ENCODE results near the gene GRAMD1C.
"Not testable (repeated sequence)": the region's sequence is repeated elsewhere in the genome, so short reads cannot be mapped to it uniquely, and the experiment has no call there.

Gene GRAMD1C

GRCh38 chr3:113850391-113850790 lies 11.8 kb downstream of the GRAMD1C start:
- DNase-seq (ENCODE audit: low spot score), result not testable (repeated sequence)

GRCh38 chr3:113852506-113852905 lies 13.9 kb downstream of the GRAMD1C start:
- DNase-seq (ENCODE audit: low spot score), result no peak

GRCh38 chr3:113867506-113867905 lies 28.9 kb downstream of the GRAMD1C start:
- no peak for DNase-seq (ENCODE audit: low spot score)

- DNase-seq (ENCODE audit: low spot score), result no peak
Measured at GRCh38 chr3:113873293-113873692, 34.7 kb downstream of the GRAMD1C start.

- no peak for DNase-seq (ENCODE audit: low spot score)
Measured at GRCh38 chr3:113873814-113874526, 35.4 kb downstream of the GRAMD1C start.

- DNase-seq (ENCODE audit: low spot score), result no peak
Measured at GRCh38 chr3:113878403-113878802, 39.8 kb downstream of the GRAMD1C start.

GRCh38 chr3:113885050-113885449 lies 46.5 kb downstream of the GRAMD1C start:
- no peak for DNase-seq (ENCODE audit: low spot score)

- no peak for DNase-seq (ENCODE audit: low spot score)
Measured at GRCh38 chr3:113890256-113890900, 51.8 kb downstream of the GRAMD1C start.

- no peak for DNase-seq (ENCODE audit: low spot score)
Measured at GRCh38 chr3:113894927-113895326, 56.3 kb downstream of the GRAMD1C start.

- no peak for DNase-seq (ENCODE audit: low spot score)
Measured at GRCh38 chr3:113895964-113896363, 57.4 kb downstream of the GRAMD1C start.

GRCh38 chr3:113896930-113897329 lies 58.3 kb downstream of the GRAMD1C start:
- DNase-seq (ENCODE audit: low spot score), result no peak

GRCh38 chr3:113897373-113897777 lies 58.8 kb downstream of the GRAMD1C start:
- DNase-seq (ENCODE audit: low spot score), result no peak

GRCh38 chr3:113898892-113899291 lies 60.3 kb downstream of the GRAMD1C start:
- no peak for DNase-seq (ENCODE audit: low spot score)

- no peak for DNase-seq (ENCODE audit: low spot score)
Measured at GRCh38 chr3:113906568-113907140, 68.1 kb downstream of the GRAMD1C start.

GRCh38 chr3:113908133-113908532 lies 69.5 kb downstream of the GRAMD1C start:
- DNase-seq (ENCODE audit: low spot score), result no peak

- DNase-seq (ENCODE audit: low spot score), result no peak
Measured at GRCh38 chr3:113910966-113911365, 72.4 kb downstream of the GRAMD1C start.

GRCh38 chr3:113912552-113913236 lies 74.1 kb downstream of the GRAMD1C start:
- peak; percentile 21 for DNase-seq (ENCODE audit: low spot score)

- no peak for DNase-seq (ENCODE audit: low spot score)
Measured at GRCh38 chr3:113914646-113915045, 76.1 kb downstream of the GRAMD1C start.

GRCh38 chr3:113927556-113927955 lies 89.0 kb downstream of the GRAMD1C start:
- DNase-seq (ENCODE audit: low spot score), result no peak

- DNase-seq (ENCODE audit: low spot score), result no peak
Measured at GRCh38 chr3:113946831-113947230, 108.2 kb downstream of the GRAMD1C start.

- peak; percentile 15 for DNase-seq (ENCODE audit: low spot score)
Measured at GRCh38 chr3:113947372-113948014, 108.9 kb downstream of the GRAMD1C start, which contains the start of gene ZDHHC23. ZDHHC23 (plus strand) TSS chr3:113948013; CDS start chr3:113948803, 790 bp downstream.
